B cell (primary cell): ENCODE data around the gene SPATA2L. TPM values are rescaled to one million over a fixed set of nuclear protein-coding genes. Genes with fewer than 3 reads are reported as not detected.

Source experiments
- ATAC-seq: fragments of 200-7000 bp; cut with Tn5 transposase; one replicate; pipeline ENCODE4 v1.10.0; 2021; ENCODE audit warnings: low read depth, mild to moderate bottlenecking, moderate number of reproducible peaks, moderate library complexity
- CTCF ChIA-PET: fragments of 350-600 bp; sonication (Branson Sonifier 250); formaldehyde crosslinking; loops from one replicate; lab custom pipeline; 2021; ENCODE audit warnings: antibody characterized with exemption, inconsistent platforms; lab: Charles Lee
- POLR2A ChIA-PET: fragments of 350-600 bp; sonication (Branson Sonifier 250); formaldehyde crosslinking; loops from one replicate; lab custom pipeline; 2021; ENCODE audit warnings: antibody characterized with exemption; lab: Charles Lee
- DNase-seq: peaks from one replicate; pipeline ENCODE4 v3.0.0; 2013
- H2AFZ ChIP-seq: 2 replicates; pipeline ENCODE4 v1.6.1; 2012; ENCODE audit warnings: mild to moderate bottlenecking, low read depth, low read length; ENCODE audit not compliant: insufficient read depth, poor library complexity, severe bottlenecking
- H3K27ac ChIP-seq, 2 donors: 1 replicate in 1 of 2; 2 replicates in 1 of 2; pipeline ENCODE4 v1.5.1; 2012 to 2013; ENCODE audit warnings: low read length in 2 of 2, mild to moderate bottlenecking in 2 of 2, moderate library complexity in 1 of 2
- H3K27me3 ChIP-seq, 4 experiments: fragments of 200-600 bp in 1 of 4; sonication (generic) in 1 of 4; replicated peaks in 1 of 4; 1 replicate in 2 of 4; 2 replicates in 2 of 4; pipeline versions ENCODE4 v1.6.1 to v1.7.0; 2013 to 2016; ENCODE audit warnings: low read length in 3 of 4, mild to moderate bottlenecking in 2 of 4, mixed read lengths in 1 of 4, moderate library complexity in 1 of 4; ENCODE audit not compliant: insufficient read depth in 4 of 4, control insufficient read depth in 3 of 4; ENCODE audit errors: control extremely low read depth in 1 of 4
- H3K36me3 ChIP-seq, 2 experiments: replicated peaks in 1 of 2; 1 replicate in 1 of 2; 2 replicates in 1 of 2; pipeline versions ENCODE4 v1.6.1 to v1.7.1; 2013; ENCODE audit warnings: low read length in 1 of 2; ENCODE audit not compliant: insufficient read depth in 2 of 2, control insufficient read depth in 1 of 2; ENCODE audit errors: control extremely low read depth in 1 of 2, extremely low read depth in 1 of 2
- H3K4me1 ChIP-seq, 2 donors: fragments of 200-600 bp in 1 of 2; sonication (generic) in 1 of 2; 1 replicate in 1 of 2; 2 replicates in 1 of 2; pipeline versions ENCODE4 v1.5.1 to v1.6.1; 2013 to 2017; ENCODE audit warnings: low read length in 2 of 2; ENCODE audit not compliant: control insufficient read depth in 2 of 2, insufficient read depth in 2 of 2
- H3K4me2 ChIP-seq: replicated peaks from 2 replicates; pipeline ENCODE3; 2012; ENCODE audit warnings: mild to moderate bottlenecking, low read depth, low read length; ENCODE audit not compliant: poor library complexity, severe bottlenecking
- H3K4me3 ChIP-seq, 5 experiments: fragments of 200-600 bp in 1 of 5; sonication (generic) in 1 of 5; 1 replicate in 3 of 5; 2 replicates in 2 of 5; pipeline versions ENCODE4 v1.5.1 to v1.7.0; 2011 to 2016; ENCODE audit warnings: low read length in 4 of 5, mild to moderate bottlenecking in 4 of 5, low read depth in 2 of 5, control low read depth in 1 of 5, moderate library complexity in 1 of 5; ENCODE audit not compliant: insufficient read depth in 1 of 5; ENCODE audit errors: control extremely low read depth in 1 of 5, extremely low read depth in 1 of 5
- H3K79me2 ChIP-seq: fragments of 200-600 bp; sonication (generic); one replicate; pipeline ENCODE4 v1.6.0; 2016; ENCODE audit warnings: low read length; ENCODE audit not compliant: control insufficient read depth, insufficient read depth
- H3K9ac ChIP-seq: fragments of 200-600 bp; sonication (generic); 2 replicates; pipeline ENCODE4 v1.6.1; 2017; ENCODE audit warnings: mild to moderate bottlenecking, low read length, moderate library complexity
- H3K9me3 ChIP-seq, 3 donors: one replicate each; pipeline versions ENCODE4 v1.6.1 to v1.7.1; 2013; ENCODE audit warnings: low read length in 2 of 3; ENCODE audit not compliant: control insufficient read depth in 2 of 3, insufficient read depth in 1 of 3; ENCODE audit errors: control extremely low read depth in 1 of 3
- H4K20me1 ChIP-seq: 2 replicates; pipeline ENCODE4 v1.6.0; 2012; ENCODE audit warnings: mild to moderate bottlenecking, low read length; ENCODE audit not compliant: insufficient read depth, control insufficient read depth, poor library complexity, severe bottlenecking
- H3K27ac Mint-ChIP-seq: one replicate; pipeline ENCODE4 v1.8.0; 2021; ENCODE audit warnings: mixed read lengths
- H3K27me3 Mint-ChIP-seq: one replicate; pipeline ENCODE4 v1.8.0; 2021; ENCODE audit warnings: mixed read lengths
- H3K4me1 Mint-ChIP-seq: one replicate; pipeline ENCODE4 v1.8.0; 2021; ENCODE audit warnings: mixed read lengths
- H3K4me3 Mint-ChIP-seq: one replicate; pipeline ENCODE4 v1.8.0; 2021; ENCODE audit warnings: mixed read lengths
- H3K9me3 Mint-ChIP-seq: one replicate; pipeline ENCODE4 v1.8.0; 2022; ENCODE audit warnings: mixed read lengths; ENCODE audit not compliant: insufficient read depth
- EZH2 ChIP-seq: IDR thresholded peaks from 2 replicates; pipeline ENCODE4 v1.6.1; 2012; ENCODE audit warnings: borderline replicate concordance, low read depth, mild to moderate bottlenecking, moderate library complexity, low read length; ENCODE audit not compliant: insufficient read depth, poor library complexity, severe bottlenecking
- WGBS: methylation state at CpG from one replicate; pipeline ENCODE4 v1.1.5; 2013; ENCODE audit warnings: missing lambda C conversion rate; ENCODE audit not compliant: insufficient coverage; 5-methylcytosine and 5-hydroxymethylcytosine counted together
- intact Hi-C: fragments of 100-400 bp; cut with micrococcal nuclease; formaldehyde crosslinking; loops from one replicate; pipeline ENCODE4 v1.10.0; 2022
- polyA plus RNA-seq: library from polyadenylated mRNA; depleted of rRNA; stranded (reverse); fragments of >200 nt; gene quantifications from 2 replicates; pipeline ENCODE4 v1.2.3, GENCODE V29; 2012
- total RNA-seq, 2 donors: library from RNA; stranded (reverse); fragments of 120-200 nt in 1 of 2; gene quantifications; 1 replicate in 1 of 2; 2 replicates in 1 of 2; pipeline versions ENCODE4 v1.2.3 to v1.2.4, GENCODE V29; 2013 to 2022
- TF ChIP-seq, protein P1 (sequence below): fragments of 200-600 bp; IDR thresholded peaks from one replicate; pipeline ENCODE4 v1.8.0; 2022; ENCODE audit warnings: antibody characterized with exemption, mild to moderate bottlenecking

Gene SPATA2L
- total and polyA plus RNA-seq, 2 donors (not counting 1 experiment from before 2014, with no cell fraction given): 16.4 to 32.1 TPM

DNA sequence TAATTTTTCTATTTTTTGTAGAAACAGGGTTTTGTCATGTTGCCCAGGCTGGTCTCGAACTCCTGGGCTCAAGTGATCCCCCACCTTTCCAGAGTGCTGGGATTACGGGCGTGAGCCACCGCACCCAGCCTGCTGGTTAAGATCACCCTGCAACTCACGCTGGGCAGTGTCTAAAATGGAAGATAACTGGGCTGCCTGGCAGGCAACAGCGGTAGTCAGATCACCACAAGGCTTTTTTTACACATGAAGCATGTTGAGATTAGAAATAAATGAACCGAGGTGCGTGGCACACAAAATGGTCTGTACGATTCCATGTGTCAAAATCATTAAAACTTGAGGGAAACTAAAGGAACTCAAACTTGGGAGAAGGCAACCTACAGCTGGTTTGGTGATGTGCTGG, 46.6 kb upstream of the SPATA2L start:
- CTCF ChIA-PET: interaction anchor here (0.6 to 4.1 kb wide), 3 partner anchors 41 to 112 kb away, joined by 3 to 13 read pairs (median 3); no protein-coding TSS in a partner anchor
- H3K27ac Mint-ChIP-seq: no peak overlapping the region
- intact Hi-C loops: no loop called here

GRCh38 chr16:89746043-89746442, 44.5 kb upstream of the SPATA2L start:
- intact Hi-C loops: no loop called here
- peaks cover 4 to 12% of the 10 kb centered on the region in 2 donors for H3K4me1 ChIP-seq

More for the DNA sequence above, 46.6 kb upstream of the SPATA2L start:
- Histone ChIP-seq H3K36me3 (peaks cover 3 to 58% of the 10 kb centered on the region in 2 experiments), H3K4me3 (no peak overlapping the region), H3K4me1 (peaks cover 4 to 6% of the 10 kb centered on the region in 2 donors), H2AFZ (no peak overlapping the region), H3K9me3 (no peaks in the 10 kb centered on the region), H4K20me1 (peaks cover 23% of the 10 kb centered on the region), H3K4me2 (no peak overlapping the region), H3K9ac (no peak overlapping the region), H3K79me2 (peaks cover 37% of the 10 kb centered on the region), H3K27ac (no peak overlapping the region), H3K27me3 (no peaks in the 10 kb centered on the region)
- no peak overlapping the region for H3K4me3 Mint-ChIP-seq
- TF ChIP-seq, protein P1, sequence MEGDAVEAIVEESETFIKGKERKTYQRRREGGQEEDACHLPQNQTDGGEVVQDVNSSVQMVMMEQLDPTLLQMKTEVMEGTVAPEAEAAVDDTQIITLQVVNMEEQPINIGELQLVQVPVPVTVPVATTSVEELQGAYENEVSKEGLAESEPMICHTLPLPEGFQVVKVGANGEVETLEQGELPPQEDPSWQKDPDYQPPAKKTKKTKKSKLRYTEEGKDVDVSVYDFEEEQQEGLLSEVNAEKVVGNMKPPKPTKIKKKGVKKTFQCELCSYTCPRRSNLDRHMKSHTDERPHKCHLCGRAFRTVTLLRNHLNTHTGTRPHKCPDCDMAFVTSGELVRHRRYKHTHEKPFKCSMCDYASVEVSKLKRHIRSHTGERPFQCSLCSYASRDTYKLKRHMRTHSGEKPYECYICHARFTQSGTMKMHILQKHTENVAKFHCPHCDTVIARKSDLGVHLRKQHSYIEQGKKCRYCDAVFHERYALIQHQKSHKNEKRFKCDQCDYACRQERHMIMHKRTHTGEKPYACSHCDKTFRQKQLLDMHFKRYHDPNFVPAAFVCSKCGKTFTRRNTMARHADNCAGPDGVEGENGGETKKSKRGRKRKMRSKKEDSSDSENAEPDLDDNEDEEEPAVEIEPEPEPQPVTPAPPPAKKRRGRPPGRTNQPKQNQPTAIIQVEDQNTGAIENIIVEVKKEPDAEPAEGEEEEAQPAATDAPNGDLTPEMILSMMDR: no peak
- DNase-seq: no peak
- 100% methylated on average over 9 of the region's 9 CpGs for WGBS
- H3K4me1 Mint-ChIP-seq: peaks cover 8% of the 10 kb centered on the region
- no peaks in the 10 kb centered on the region for H3K27me3 Mint-ChIP-seq
- no peaks in the 10 kb centered on the region for H3K9me3 Mint-ChIP-seq
- POLR2A ChIA-PET: no interaction called here
- ATAC-seq: no peak

More at GRCh38 chr16:89746043-89746442, 44.5 kb upstream of the SPATA2L start:
- no peak overlapping the region for H3K4me3 ChIP-seq
- no peak overlapping the region for H2AFZ ChIP-seq
- peaks cover 0 to 51% of the 10 kb centered on the region in 2 experiments for H3K36me3 ChIP-seq
- H4K20me1 ChIP-seq: peaks cover 17% of the 10 kb centered on the region
- Mint-ChIP-seq H3K4me3 (no peak overlapping the region), H3K27me3 (no peaks in the 10 kb centered on the region), H3K27ac (no peak overlapping the region), H3K9me3 (no peaks in the 10 kb centered on the region), H3K4me1 (peaks cover 14% of the 10 kb centered on the region)
- H3K79me2 ChIP-seq: peaks cover 22% of the 10 kb centered on the region
- TF ChIP-seq, protein P1: no peak
- TF ChIP-seq EZH2: no peak
- ATAC-seq: no peak
- ChIA-PET CTCF (no interaction called here), POLR2A (no interaction called here)
- no peak overlapping the region for H3K9ac ChIP-seq
- no peaks in the 10 kb centered on the region for H3K27me3 ChIP-seq
- 92% methylated on average over 15 of the region's 15 CpGs for WGBS
- no peak overlapping the region for H3K27ac ChIP-seq
- no peaks in the 10 kb centered on the region for H3K9me3 ChIP-seq
- H3K4me2 ChIP-seq: no peak overlapping the region
- no peak for DNase-seq
